HK-2 (cell line): Measurements from ENCODE around the gene KCNIP1.
"Not testable (repeated sequence)": the region's sequence is repeated elsewhere in the genome, so short reads cannot be mapped to it uniquely, and the experiment has no call there.

Experiments used
- DNase-seq: peaks from one replicate; pipeline ENCODE4 v3.0.0-alpha.2; 2018; ENCODE audit not compliant: unreplicated experiment

Gene KCNIP1

GRCh38 chr5:170750791-170751190 lies 247.0 kb downstream of the KCNIP1 start:
- DNase-seq, result no peak

- DNase-seq, result no peak
Observed at GRCh38 chr5:170751631-170752030, 247.8 kb downstream of the KCNIP1 start.

GRCh38 chr5:170752257-170753215 lies 248.7 kb downstream of the KCNIP1 start:
- no peak for DNase-seq

- DNase-seq, result no peak
Observed at GRCh38 chr5:170753311-170753710, 249.5 kb downstream of the KCNIP1 start.

- DNase-seq, result not testable (repeated sequence)
Observed at GRCh38 chr5:170754508-170754907, 250.7 kb downstream of the KCNIP1 start.

GRCh38 chr5:170755679-170756456 lies 252.0 kb downstream of the KCNIP1 start:
- no peak for DNase-seq

- DNase-seq, result no peak
Observed at GRCh38 chr5:170756691-170757090, 252.9 kb downstream of the KCNIP1 start.

- no peak for DNase-seq
Observed at GRCh38 chr5:170757182-170757601, 253.4 kb downstream of the KCNIP1 start.

GRCh38 chr5:170757669-170758068 lies 253.8 kb downstream of the KCNIP1 start:
- no peak for DNase-seq

- no peak for DNase-seq
Observed at GRCh38 chr5:170758481-170758880, 254.7 kb downstream of the KCNIP1 start.

- DNase-seq, result no peak
Observed at GRCh38 chr5:170760113-170760512, 256.3 kb downstream of the KCNIP1 start.

GRCh38 chr5:170761048-170761707 lies 257.4 kb downstream of the KCNIP1 start:
- no peak for DNase-seq

GRCh38 chr5:170761708-170762066 lies 257.9 kb downstream of the KCNIP1 start:
- no peak for DNase-seq

GRCh38 chr5:170762298-170762697 lies 258.5 kb downstream of the KCNIP1 start:
- DNase-seq, result not testable (repeated sequence)

- DNase-seq, result not testable (repeated sequence)
Observed at GRCh38 chr5:170765868-170766267, 262.0 kb downstream of the KCNIP1 start.

GRCh38 chr5:170769246-170769645 lies 265.4 kb downstream of the KCNIP1 start:
- DNase-seq, result no peak

- no peak for DNase-seq
Observed at GRCh38 chr5:170769898-170770416, 266.1 kb downstream of the KCNIP1 start.

- DNase-seq, result no peak
Observed at GRCh38 chr5:170771496-170771895, 267.7 kb downstream of the KCNIP1 start.

- no peak for DNase-seq
Observed at GRCh38 chr5:170773024-170773985, 269.5 kb downstream of the KCNIP1 start.

GRCh38 chr5:170774831-170775230 lies 271.0 kb downstream of the KCNIP1 start:
- DNase-seq, result no peak

- no peak for DNase-seq
Observed at GRCh38 chr5:170781946-170782345, 278.1 kb downstream of the KCNIP1 start.
